Thyroid gland (tissue), 4 donors: ENCODE data around the gene ZNF429. TPM values are rescaled to one million over a fixed set of nuclear protein-coding genes. Genes with fewer than 3 reads are reported as not detected.

Source experiments
- DNase-seq, 2 donors: peaks; one replicate each; pipeline ENCODE4 v3.0.0-alpha.2; 2019
- H3K27ac ChIP-seq, 3 donors: fragments of 200-600 bp; sonication (generic); 1 replicate in 2 of 3; 2 replicates in 1 of 3; pipeline ENCODE4 v1.5.1; 2016 to 2019; ENCODE audit warnings: mild to moderate bottlenecking in 1 of 3, moderate library complexity in 1 of 3
- H3K27me3 ChIP-seq: fragments of 200-600 bp; sonication (generic); one replicate; pipeline ENCODE4 v1.5.1; 2019
- H3K36me3 ChIP-seq, 2 donors: fragments of 200-600 bp; sonication (generic); one replicate each; pipeline ENCODE4 v1.5.1; 2016 to 2019
- H3K4me1 ChIP-seq, 2 donors: fragments of 200-600 bp; sonication (generic); one replicate each; pipeline ENCODE4 v1.5.1; 2017 to 2019
- H3K4me3 ChIP-seq, 3 donors: fragments of 200-600 bp; sonication (generic); replicated peaks in 1 of 3; 1 replicate in 2 of 3; 2 replicates in 1 of 3; pipeline ENCODE4 v1.5.1; 2016; ENCODE audit warnings: mild to moderate bottlenecking in 1 of 3
- H3K9me3 ChIP-seq: fragments of 200-600 bp; sonication (generic); one replicate; pipeline ENCODE4 v1.5.1; 2017
- CTCF ChIP-seq, 6 experiments: fragments of 200-600 bp in 3 of 6; fragments of 450-650 bp in 3 of 6; sonication (generic) in 3 of 6; IDR thresholded peaks; one replicate each; pipeline ENCODE4 v1.5.1; 2016 to 2019; ENCODE audit warnings: antibody characterized with exemption in 6 of 6, mild to moderate bottlenecking in 2 of 6, inconsistent platforms in 1 of 6, moderate library complexity in 1 of 6
- POLR2A ChIP-seq, 2 donors: fragments of 450-650 bp; IDR thresholded peaks; one replicate each; pipeline ENCODE4 v1.6.1; 2017; ENCODE audit warnings: antibody characterized with exemption in 2 of 2, mild to moderate bottlenecking in 2 of 2, moderate library complexity in 1 of 2
- WGBS, 2 donors: methylation state at CpG; one replicate each; pipeline ENCODE4 v1.1.5; 2017; 5-methylcytosine and 5-hydroxymethylcytosine counted together
- intact Hi-C: fragments of 100-400 bp; cut with DNase I; formaldehyde crosslinking; loops from one replicate; pipeline ENCODE4 v1.15.1; 2023
- total RNA-seq, 4 donors: library from RNA; depleted of rRNA; stranded (reverse); fragments of >200 nt; gene quantifications; one replicate each; pipeline ENCODE4 v1.2.3, GENCODE V29; 2016

The ZNF429 gene
- total RNA-seq, 4 donors from 2014 or later = 21.4 to 41.5 (median 36.6) TPM

GRCh38 chr19:21571316-21571715, 65.9 kb downstream of the ZNF429 start:
- 74 to 82% methylated on average over 2 of the region's 2 CpGs for WGBS, 2 donors
- Histone ChIP-seq H3K36me3 (no peaks in the 10 kb centered on the region), H3K9me3 (no peaks in the 10 kb centered on the region), H3K27me3 (no peaks in the 10 kb centered on the region), H3K4me3 (no peak overlapping the region), H3K4me1 (peaks cover 7 to 11% of the 10 kb centered on the region in 2 donors), H3K27ac (no peak overlapping the region)
- DNase-seq = no peak
- TF ChIP-seq POLR2A (IDR thresholded peaks at IDR 0.05) = no peak
- TF ChIP-seq CTCF (IDR thresholded peaks at IDR 0.05) = no peak
- intact Hi-C loops = no loop called here

GRCh38 chr19:21574607-21575006, 69.2 kb downstream of the ZNF429 start:
- no peak overlapping the region for H3K4me3 ChIP-seq
- H3K4me1 ChIP-seq = peaks cover 0 to 3% of the 10 kb centered on the region in 2 donors
- H3K27me3 ChIP-seq = no peaks in the 10 kb centered on the region
- H3K27ac ChIP-seq = no peak overlapping the region
- TF ChIP-seq POLR2A (IDR thresholded peaks at IDR 0.05) = no peak
- TF ChIP-seq CTCF (IDR thresholded peaks at IDR 0.05) = no peak
- no peaks in the 10 kb centered on the region for H3K36me3 ChIP-seq
- WGBS, 2 donors = 46 to 67% methylated on average over 2 of the region's 2 CpGs
- intact Hi-C loops = no loop called here
- no peak for DNase-seq
- H3K9me3 ChIP-seq = no peaks in the 10 kb centered on the region

DNA sequence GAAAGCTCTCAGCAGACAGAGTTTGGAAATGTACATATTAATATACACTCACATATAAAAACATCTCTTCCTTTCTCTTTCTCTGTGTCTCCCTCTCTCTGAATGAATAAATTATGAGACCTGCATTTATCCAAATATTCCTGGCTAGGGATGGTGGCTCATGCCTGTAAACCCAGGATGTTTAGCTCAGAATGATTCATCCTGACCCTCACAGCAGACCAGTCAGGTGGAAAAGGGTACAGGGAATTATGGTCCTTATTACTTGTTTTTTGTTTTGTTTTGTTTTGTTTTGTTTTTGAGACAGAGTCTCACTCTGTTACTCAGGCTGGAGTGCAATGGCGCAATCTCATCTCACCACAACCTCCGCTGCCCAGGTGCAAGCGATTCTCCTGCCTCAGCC, 71.1 kb downstream of the ZNF429 start:
- TF ChIP-seq POLR2A (IDR thresholded peaks at IDR 0.05) (no peak), CTCF (IDR thresholded peaks at IDR 0.05) (no peak)
- no peak for DNase-seq
- no peak overlapping the region for H3K27ac ChIP-seq
- intact Hi-C loops = no loop called here
- no peaks in the 10 kb centered on the region for H3K36me3 ChIP-seq
- 94 to 95% methylated on average over 3 of the region's 3 CpGs for WGBS, 2 donors
- H3K4me1 ChIP-seq = no peaks in the 10 kb centered on the region
- H3K9me3 ChIP-seq = no peaks in the 10 kb centered on the region
- no peaks in the 10 kb centered on the region for H3K27me3 ChIP-seq
- no peak overlapping the region for H3K4me3 ChIP-seq

DNA sequence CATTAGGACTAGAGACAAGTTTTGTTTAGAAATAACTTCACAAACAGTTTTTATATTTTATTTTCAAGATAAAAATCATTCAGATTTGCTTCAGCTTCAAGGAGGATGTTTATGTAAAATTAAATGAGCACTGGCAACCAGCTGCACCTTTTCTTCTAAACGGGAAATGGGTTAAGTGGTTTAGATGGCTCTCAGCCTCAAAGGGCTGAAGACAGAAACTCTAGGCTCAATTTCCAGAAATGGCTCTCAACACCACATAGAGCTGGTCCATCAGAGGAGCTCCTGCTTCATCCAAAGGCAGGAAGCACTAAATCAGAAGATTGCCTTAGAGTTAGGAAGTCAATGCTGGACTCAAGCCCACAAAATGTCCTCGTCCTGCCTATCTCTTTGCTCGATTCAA, 74.7 kb downstream of the ZNF429 start:
- Histone ChIP-seq H3K27me3 (no peaks in the 10 kb centered on the region), H3K9me3 (no peaks in the 10 kb centered on the region), H3K27ac (no peak overlapping the region), H3K4me1 (no peaks in the 10 kb centered on the region), H3K36me3 (no peaks in the 10 kb centered on the region), H3K4me3 (no peak overlapping the region)
- intact Hi-C loops = no loop called here
- 67 to 68% methylated on average over 3 of the region's 3 CpGs for WGBS, 2 donors
- no peak for TF ChIP-seq POLR2A (IDR thresholded peaks at IDR 0.05)
- TF ChIP-seq CTCF (IDR thresholded peaks at IDR 0.05) = no peak
- no peak for DNase-seq

- intact Hi-C loops = no loop called here
- TF ChIP-seq POLR2A (IDR thresholded peaks at IDR 0.05) (no peak), CTCF (IDR thresholded peaks at IDR 0.05) (no peak)
- H3K27ac ChIP-seq = no peak overlapping the region
- no peak overlapping the region for H3K4me3 ChIP-seq
- peaks cover 0 to 4% of the 10 kb centered on the region in 2 donors for H3K4me1 ChIP-seq
- H3K9me3 ChIP-seq = no peaks in the 10 kb centered on the region
- no peaks in the 10 kb centered on the region for H3K36me3 ChIP-seq
- 92 to 97% methylated on average over 1 of the region's 1 CpG for WGBS, 2 donors
- DNase-seq = no peak
- H3K27me3 ChIP-seq = no peaks in the 10 kb centered on the region
These were observed 75.4 kb downstream of the ZNF429 start for GRCh38 chr19:21580818-21581217.
